Adrenal gland (tissue), 5 donors: ENCODE results near the gene LSM4.

Source experiments
- POLR2A ChIP-seq, 2 donors: fragments of 450-650 bp; IDR thresholded peaks; one replicate each; pipeline ENCODE4 v1.6.1; 2017; ENCODE audit warnings: antibody characterized with exemption in 2 of 2, mild to moderate bottlenecking in 2 of 2, moderate library complexity in 1 of 2
- TF ChIP-seq, protein P1 (sequence below), 6 experiments: fragments of 450-650 bp in 4 of 6; fragments of 200-600 bp in 2 of 6; sonication (generic) in 1 of 6; IDR thresholded peaks; 1 replicate in 5 of 6; 2 replicates in 1 of 6; pipeline versions ENCODE4 v1.5.1 to v1.8.0; 2016 to 2021; ENCODE audit warnings: antibody characterized with exemption in 6 of 6, mild to moderate bottlenecking in 2 of 6, moderate library complexity in 1 of 6
- donor health status: DM: no; HTN: no; CAD: no.

DNA sequence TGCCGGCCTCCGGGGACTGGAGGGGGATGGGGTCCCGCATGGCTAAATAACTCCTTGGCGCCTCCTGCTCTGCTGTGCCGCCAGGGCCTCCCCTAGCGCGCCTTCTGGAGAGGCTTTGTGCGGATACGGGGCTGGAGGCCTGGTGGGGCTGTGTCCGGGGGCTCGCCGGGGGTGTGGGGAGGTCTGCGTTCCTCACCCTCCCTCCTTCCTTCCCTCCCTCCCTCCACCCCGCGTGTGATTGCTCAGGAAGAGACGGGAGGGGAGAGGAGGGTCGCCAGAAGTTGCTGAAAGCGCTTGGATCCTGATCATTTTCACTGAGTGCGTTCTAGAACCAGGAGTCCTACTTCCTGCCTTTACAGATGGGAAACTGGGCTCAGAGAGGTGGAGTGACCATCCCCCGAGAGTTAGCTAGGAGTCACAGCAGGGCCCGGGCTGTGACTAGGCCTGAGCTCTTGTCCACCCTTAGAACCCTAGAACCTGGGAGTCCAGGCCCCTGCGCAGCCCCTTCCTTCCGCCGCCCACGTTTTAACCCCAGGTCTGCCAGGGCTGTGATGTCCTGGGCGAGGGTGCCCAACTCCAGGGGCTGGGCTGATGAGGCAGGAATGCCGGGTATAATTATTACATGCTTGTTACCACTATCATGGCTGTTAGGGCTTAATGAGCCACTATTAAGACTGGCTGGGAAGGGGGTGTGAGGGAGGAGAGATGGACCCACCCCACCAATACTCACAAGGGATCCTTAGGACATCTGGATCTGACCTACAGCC is 40.7 kb downstream of the LSM4 start:
- TF ChIP-seq, protein P1, sequence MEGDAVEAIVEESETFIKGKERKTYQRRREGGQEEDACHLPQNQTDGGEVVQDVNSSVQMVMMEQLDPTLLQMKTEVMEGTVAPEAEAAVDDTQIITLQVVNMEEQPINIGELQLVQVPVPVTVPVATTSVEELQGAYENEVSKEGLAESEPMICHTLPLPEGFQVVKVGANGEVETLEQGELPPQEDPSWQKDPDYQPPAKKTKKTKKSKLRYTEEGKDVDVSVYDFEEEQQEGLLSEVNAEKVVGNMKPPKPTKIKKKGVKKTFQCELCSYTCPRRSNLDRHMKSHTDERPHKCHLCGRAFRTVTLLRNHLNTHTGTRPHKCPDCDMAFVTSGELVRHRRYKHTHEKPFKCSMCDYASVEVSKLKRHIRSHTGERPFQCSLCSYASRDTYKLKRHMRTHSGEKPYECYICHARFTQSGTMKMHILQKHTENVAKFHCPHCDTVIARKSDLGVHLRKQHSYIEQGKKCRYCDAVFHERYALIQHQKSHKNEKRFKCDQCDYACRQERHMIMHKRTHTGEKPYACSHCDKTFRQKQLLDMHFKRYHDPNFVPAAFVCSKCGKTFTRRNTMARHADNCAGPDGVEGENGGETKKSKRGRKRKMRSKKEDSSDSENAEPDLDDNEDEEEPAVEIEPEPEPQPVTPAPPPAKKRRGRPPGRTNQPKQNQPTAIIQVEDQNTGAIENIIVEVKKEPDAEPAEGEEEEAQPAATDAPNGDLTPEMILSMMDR (IDR thresholded peaks at IDR 0.05) = peak in 3 of 6 experiments; percentile 29 to 46 (median 40)
- TF ChIP-seq POLR2A (IDR thresholded peaks at IDR 0.05) = peak in 1 of 2 donors; percentile 68
